Activated CD8-positive, alpha-beta memory T cell treated with anti-CD3 and anti-CD28 coated beads, Interleukin-2, amount 50 U/mL, for 24 hours (primary cell): ENCODE measurements around the gene KCNMA1.

ENCODE experiments used
- DNase-seq: peaks from one replicate; pipeline ENCODE4 v3.0.0-alpha.2; 2020; ENCODE audit errors: extremely low read depth

The KCNMA1 gene

GRCh38 chr10:77634939-77635338 is 2.7 kb downstream of the KCNMA1 start:
- DNase-seq: no peak

- no peak for DNase-seq
These were observed 4.2 kb downstream of the KCNMA1 start for GRCh38 chr10:77633376-77633775.

- DNase-seq: no peak
These were observed 6.4 kb downstream of the KCNMA1 start for GRCh38 chr10:77631241-77631640.

- DNase-seq: no peak
These were observed 7.1 kb downstream of the KCNMA1 start for GRCh38 chr10:77630507-77630848.

GRCh38 chr10:77629775-77630506 is 7.7 kb downstream of the KCNMA1 start:
- no peak for DNase-seq

- no peak for DNase-seq
These were observed 8.5 kb downstream of the KCNMA1 start for GRCh38 chr10:77628906-77629730.

- DNase-seq: no peak
These were observed 11.2 kb downstream of the KCNMA1 start for GRCh38 chr10:77626266-77626935.

- no peak for DNase-seq
These were observed 12.2 kb downstream of the KCNMA1 start for GRCh38 chr10:77625379-77625778.

GRCh38 chr10:77622889-77623291 is 14.7 kb downstream of the KCNMA1 start:
- DNase-seq: no peak

GRCh38 chr10:77620731-77621130 is 16.9 kb downstream of the KCNMA1 start:
- DNase-seq: no peak

- no peak for DNase-seq
These were observed 17.5 kb downstream of the KCNMA1 start for GRCh38 chr10:77619964-77620703.

- DNase-seq: no peak
These were observed 19.5 kb downstream of the KCNMA1 start for GRCh38 chr10:77618117-77618516.

- no peak for DNase-seq
These were observed 20.8 kb downstream of the KCNMA1 start for GRCh38 chr10:77616766-77617165.

GRCh38 chr10:77614778-77615625 is 22.6 kb downstream of the KCNMA1 start:
- no peak for DNase-seq

GRCh38 chr10:77613476-77614130 is 24.0 kb downstream of the KCNMA1 start:
- no peak for DNase-seq

GRCh38 chr10:77611670-77612069 is 25.9 kb downstream of the KCNMA1 start:
- no peak for DNase-seq

GRCh38 chr10:77611221-77611620 is 26.4 kb downstream of the KCNMA1 start:
- DNase-seq: no peak

- no peak for DNase-seq
These were observed 27.8 kb downstream of the KCNMA1 start for GRCh38 chr10:77609781-77610272.

GRCh38 chr10:77608281-77608680 is 29.3 kb downstream of the KCNMA1 start:
- no peak for DNase-seq

GRCh38 chr10:77606751-77607150 is 30.9 kb downstream of the KCNMA1 start:
- DNase-seq: no peak
